GDM1 (cell line): Measurements from ENCODE around the gene HOXD9.

ENCODE experiments used
- DNase-seq: peaks from one replicate; lab custom pipeline; 2025; lab: John Stamatoyannopoulos, UW

HOXD9 gene

GRCh38 chr2:176169181-176169580, 46.7 kb downstream of the HOXD9 start:
- no peak for DNase-seq

GRCh38 chr2:176169711-176170110, 47.2 kb downstream of the HOXD9 start:
- no peak for DNase-seq

DNA sequence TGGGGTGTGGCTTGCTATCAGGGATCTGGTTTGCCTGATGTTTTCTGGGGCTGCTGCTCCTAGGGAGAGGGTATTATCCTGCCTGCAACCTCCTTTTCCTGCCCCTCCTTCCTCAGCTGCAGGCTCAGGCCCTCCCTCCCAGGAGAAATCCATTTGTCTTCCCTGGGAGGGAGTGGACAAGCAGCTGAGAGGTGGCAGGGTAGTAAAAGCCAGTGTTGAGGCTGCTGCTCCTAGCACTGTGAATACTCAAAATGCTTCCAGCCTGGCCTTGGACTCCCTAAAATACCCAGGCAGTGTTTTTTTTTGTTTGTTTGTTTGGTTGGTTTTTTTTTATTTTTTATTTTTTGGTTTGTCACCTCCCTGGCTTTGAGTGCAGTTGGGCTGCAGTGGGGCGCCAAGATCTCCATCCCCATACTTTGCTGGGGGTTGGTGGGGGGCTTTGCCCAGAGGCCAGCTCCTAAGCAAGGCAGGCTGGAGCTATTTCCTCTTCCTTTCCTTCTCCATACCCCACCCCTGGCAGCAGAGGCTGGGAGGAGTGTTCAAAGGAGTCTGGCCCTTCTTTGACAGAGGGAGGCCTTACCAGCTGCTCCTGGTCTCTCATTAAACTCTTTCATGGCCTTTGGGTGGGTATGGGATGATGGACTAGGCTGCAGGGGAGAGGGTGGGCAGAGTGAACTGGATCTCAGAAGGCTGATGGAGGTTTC, 48.2 kb downstream of the HOXD9 start:
- no peak for DNase-seq

DNA sequence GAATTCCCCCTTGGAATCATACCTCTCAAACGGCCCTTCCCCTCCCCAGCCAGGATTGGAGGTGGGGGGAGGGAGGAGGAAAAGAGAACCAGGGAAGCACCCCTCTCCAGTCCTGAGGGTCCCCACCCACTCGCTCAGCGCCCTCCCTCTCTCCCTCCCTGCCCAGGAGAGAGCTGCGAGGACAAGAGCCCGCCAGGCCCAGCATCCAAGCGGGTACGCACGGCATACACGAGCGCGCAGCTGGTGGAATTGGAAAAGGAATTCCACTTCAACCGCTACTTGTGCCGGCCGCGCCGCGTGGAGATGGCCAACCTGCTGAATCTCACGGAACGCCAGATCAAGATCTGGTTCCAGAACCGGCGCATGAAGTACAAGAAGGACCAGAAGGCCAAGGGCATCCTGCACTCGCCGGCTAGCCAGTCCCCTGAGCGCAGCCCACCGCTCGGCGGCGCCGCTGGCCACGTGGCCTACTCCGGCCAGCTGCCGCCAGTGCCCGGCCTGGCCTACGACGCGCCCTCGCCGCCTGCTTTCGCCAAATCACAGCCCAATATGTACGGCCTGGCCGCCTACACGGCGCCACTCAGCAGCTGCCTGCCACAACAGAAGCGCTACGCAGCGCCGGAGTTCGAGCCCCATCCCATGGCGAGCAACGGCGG, 49.0 kb downstream of the HOXD9 start:
- no peak for DNase-seq

GRCh38 chr2:176172007-176172894, 49.7 kb downstream of the HOXD9 start:
- DNase-seq = no peak

DNA sequence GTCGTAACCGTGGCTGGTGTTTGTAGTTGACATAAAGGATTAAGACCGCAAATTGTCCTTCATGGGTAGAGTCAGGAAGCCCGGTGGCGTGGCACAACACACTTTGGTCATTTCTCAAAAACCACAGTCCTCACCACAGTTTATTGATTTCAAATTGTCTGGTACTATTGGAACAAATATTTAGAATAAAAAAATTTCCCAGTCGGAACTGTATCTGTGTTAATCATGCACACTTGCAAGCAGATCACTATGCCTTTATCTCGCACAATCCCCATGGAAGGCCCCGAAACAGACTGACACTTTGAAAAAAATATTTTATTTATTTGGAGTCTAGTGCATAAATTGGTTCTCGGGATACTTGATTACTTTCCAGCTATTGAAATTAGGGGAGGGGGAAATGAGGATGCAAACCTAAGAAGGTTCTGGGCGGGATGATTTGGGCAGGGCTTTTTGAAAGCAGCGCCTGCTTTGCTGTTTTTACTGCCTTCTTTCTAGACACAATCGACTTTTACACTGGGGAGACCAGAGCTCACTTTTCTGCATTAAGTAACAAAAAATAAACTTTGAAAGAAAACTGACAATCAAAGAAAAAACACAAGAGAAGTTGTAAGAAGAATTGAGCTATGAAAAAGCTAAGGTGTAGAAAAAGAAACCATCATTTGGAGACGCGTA, 50.5 kb downstream of the HOXD9 start:
- no peak for DNase-seq

DNA sequence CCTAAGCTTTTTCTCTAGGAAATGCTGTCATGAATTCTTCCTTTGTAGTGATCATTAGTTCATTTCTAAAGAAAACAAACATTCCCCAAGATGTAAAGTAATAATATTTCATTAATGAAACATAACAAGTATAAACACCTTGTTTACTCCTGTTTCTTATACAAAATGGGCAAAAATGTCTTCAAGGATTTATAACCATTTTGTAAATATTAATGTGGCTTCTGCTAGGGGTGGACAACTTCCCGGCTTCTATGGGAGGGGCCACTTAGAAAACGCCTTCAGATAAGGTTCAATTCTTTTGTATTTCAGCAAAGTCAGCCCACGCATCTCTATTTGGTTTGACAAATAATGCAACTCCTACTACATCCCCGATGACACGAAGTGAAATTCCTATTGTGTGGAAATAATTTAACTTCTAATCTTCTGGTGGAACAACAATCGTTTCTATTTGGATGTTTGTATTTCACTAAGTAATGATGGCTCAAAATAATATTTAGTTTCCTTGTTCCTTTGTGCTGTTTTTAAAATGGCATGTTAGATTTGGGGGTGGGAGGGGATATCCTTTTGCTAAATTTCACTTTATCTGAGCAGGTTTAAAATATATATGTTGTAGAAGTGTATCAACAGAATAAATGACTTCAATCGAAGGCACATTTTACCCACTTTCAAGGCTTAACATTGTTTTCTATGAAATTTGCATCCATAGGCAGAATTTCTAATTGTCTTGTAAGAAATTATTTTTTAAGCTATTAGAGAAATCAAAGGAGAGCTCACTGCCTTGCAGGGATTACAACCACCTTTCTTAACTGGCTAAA, 51.3 kb downstream of the HOXD9 start:
- no peak for DNase-seq

- DNase-seq = no peak
Observed at GRCh38 chr2:176174382-176174823, 51.9 kb downstream of the HOXD9 start.
